Measurements from ENCODE around the gene SPATA32.

Gene SPATA32

GRCh38 chr17:45228763-45229539, 32.9 kb downstream of the SPATA32 start:
- peak; percentile 81 for DNase-seq (ENCODE audit: low spot score)

DNA sequence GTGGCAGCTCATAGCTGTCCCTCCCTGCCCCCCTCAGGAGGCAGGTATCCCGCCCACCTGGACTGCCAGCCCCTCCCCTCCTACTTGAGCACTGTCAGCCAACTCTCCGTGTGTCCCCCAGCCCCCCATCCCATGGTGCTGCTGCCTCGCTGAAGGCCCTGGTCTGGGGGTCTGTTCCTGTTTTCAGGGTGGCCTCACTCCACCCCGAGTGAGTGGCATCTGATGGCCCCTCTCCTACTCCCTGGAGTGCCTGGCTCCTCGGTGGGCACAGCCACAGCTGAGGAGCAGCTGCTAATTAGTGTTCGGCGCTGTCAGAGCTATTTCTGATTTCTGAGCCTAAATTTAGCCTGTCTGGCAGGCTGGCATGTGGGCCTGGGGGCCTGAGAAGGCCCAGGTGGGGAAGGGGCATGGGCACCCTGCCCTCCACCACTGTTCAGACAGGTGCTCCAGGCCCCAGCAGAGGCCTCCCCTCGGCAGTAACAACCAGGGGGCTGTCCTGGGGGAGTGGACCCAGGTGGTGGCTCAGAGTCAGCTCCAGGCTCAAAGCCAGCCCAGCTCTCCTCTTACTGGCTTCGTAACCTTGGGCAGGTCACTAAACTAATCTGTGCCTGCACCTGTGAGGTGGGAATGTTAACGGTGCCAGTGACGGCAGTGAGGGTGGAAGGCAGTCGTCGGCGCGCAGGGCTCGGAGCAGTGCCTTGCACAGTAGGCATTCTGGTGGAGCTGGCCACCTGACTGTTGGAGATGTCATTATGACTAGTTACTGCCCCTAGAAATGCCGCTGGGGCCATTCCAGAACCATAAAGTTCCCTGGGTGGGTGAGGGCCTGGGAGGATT, 33.8 kb downstream of the SPATA32 start:
- no peak for DNase-seq (ENCODE audit: low spot score)

GRCh38 chr17:45227101-45227925, 34.6 kb downstream of the SPATA32 start:
- DNase-seq (ENCODE audit: low spot score), result no peak

DNA sequence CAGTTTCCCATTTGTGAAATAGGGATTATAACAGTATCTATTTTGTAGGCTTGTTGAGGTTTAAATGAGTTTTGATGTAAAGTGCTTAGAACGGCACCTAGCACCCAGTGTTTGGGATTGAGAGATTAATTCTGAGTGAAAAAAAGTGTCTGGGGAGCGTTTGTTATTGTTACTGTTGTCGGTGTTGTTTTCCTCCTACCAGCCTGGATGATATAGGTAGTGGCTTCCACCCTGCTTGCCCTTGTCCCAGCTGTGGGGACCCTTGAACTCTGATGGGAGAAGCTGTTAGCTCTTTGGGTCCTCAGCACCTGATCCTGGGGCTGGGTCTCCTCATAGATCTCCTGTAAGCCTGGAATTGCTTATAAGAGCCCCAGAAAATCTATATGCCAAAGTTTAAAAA, 35.3 kb downstream of the SPATA32 start:
- DNase-seq (ENCODE audit: low spot score), result no peak

- peak; percentile 97 for DNase-seq (ENCODE audit: low spot score)
These were observed 35.8 kb downstream of the SPATA32 start for GRCh38 chr17:45225964-45226530.

DNA sequence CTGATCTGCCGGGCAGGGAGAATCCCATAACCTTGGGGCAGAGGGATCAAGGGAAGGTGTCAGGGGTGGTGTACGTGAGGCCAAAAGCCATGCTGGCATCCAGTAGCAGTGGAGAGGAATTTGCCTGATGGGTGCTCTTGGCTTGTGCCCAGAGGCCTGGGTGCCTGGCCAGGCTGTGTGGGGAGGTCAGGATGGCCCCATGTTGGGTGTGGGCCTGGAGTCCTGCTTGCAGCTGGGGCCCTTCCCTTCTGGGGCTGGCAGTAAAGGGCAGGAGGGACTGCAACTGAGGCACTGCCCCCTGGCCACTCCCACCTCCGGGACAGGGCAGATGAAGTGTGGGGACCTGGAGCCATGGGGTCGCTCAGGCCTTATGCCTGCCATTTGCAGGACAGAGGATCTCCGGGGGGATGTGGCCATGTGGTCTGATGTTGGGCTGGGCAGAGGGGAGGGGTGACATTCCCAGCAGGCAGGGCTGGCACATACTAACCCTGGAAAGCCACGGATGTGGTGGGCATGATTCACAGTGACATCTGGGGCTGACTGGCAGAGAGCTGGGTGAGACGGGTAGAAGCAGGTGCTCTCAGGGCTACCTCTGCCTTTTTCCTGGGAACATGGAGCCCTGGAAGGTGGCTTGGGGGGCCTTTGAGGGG, 36.7 kb downstream of the SPATA32 start:
- DNase-seq (ENCODE audit: low spot score), result peak; percentile 67

GRCh38 chr17:45224671-45225050, 37.2 kb downstream of the SPATA32 start:
- DNase-seq (ENCODE audit: low spot score), result no peak

GRCh38 chr17:45223539-45224528, 38.1 kb downstream of the SPATA32 start:
- DNase-seq (ENCODE audit: low spot score), result peak; percentile 75

GRCh38 chr17:45222996-45223538, 38.8 kb downstream of the SPATA32 start:
- DNase-seq (ENCODE audit: low spot score), result no peak

GRCh38 chr17:45222289-45222995, 39.5 kb downstream of the SPATA32 start:
- peak; percentile 68 for DNase-seq (ENCODE audit: low spot score)

- no peak for DNase-seq (ENCODE audit: low spot score)
These were observed 39.9 kb downstream of the SPATA32 start for GRCh38 chr17:45222014-45222288.

DNA sequence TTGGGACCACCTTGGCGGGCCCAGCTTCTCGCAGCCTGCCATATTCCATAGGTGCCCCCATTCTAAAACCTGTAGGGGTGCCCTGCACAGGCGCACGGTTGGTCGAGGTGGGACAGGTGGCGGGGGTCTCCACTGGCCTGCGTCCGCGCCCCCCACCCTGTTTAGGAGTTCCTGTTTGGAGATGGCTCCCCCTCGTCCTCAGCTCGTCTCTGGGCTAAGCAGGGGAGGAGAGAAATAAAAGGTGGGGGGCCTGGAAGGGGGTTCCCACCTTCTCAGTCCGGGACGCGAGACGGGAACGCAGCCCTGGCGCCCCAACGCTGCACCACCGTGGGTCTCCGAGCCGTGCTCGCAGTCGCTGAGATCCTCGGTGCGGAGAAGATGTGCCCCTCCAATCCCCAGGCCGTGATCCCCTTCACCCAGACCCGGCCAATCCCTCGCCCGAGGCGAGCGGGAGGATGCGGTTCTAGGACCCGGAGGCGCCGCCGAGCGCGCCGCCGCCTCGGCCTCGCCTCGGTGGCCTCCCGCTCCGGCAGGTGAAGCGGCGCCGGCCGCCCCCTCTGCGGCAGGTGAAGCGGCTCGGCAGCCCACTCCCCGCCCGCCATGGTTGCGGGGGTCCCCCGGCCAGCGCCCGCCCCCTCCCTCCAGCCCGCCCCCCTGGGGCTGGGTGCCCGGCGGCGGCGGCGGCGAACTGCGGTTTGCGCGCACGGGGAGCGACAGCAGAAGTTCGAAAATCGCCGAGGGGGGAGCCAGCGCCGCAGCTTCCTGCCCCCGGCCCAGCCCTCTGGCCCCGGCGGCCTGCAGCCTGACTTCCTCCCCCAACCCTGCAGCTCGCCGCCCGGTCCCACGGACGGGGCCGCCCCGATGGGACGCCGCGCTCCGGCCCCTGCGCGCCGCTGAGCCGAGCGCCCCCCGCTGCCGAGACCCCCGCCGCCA, 40.5 kb downstream of the SPATA32 start, which contains the start of gene FMNL1:
Gene FMNL1, plus strand, starts transcription at position 805 of the 933 bp plus-strand sequence. CDS start 240 bp downstream, outside the sequence.
- DNase-seq (ENCODE audit: low spot score), result peak; percentile 55

GRCh38 chr17:45220079-45220478, 41.8 kb downstream of the SPATA32 start:
- DNase-seq (ENCODE audit: low spot score), result no peak

DNA sequence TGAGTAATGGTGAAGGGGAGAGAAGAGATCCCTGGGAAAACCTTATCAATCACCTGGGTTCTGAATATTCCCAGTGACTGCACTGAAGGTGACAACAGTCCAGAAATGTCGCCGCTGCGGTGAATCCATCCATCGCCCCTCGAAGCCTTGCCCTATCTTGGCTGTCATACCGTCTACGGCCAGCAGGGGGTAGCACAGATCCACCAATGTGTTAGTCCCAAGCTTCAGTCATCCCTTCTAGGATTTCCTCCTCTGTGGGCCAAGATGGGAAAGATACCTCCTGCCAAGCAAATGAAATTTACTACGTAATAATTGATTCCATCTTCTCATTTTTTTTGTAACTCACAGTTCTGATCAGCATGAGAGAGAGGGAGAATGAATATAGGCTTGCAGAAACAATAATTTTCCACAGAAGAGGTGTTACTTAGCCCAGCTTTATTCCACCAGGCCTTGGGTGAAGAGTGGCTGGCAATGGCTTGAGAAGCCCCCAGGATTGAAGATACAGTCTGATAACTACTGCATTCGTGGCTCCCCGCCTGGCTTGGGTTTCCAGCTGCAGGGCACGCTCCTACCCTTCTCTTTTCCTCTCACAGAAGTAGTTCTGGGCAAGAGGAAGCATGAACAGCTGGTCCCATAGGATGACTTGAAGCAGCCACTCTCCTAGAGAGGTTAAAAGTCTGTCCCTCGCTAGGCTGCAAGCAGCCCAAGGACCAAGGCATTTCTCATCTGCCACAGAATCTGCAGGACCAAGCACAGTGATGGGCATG, 42.8 kb downstream of the SPATA32 start:
- peak; percentile 87 for DNase-seq (ENCODE audit: low spot score)
